Caco-2 (cell line): ENCODE data around the gene ADGRB2. TPM values are rescaled to one million over a fixed set of nuclear protein-coding genes. Genes with fewer than 3 reads are reported as not detected.

Experiments used
- BruUV-seq: library from RNA; stranded (reverse); fragments of 400-500 nt; replicated peaks from 2 replicates; lab custom pipeline; 2021; lab: Mats Ljungman, UMichigan
- CTCF ChIA-PET: fragments of 300-600 bp; sonication (Branson Sonifier 250); formaldehyde crosslinking; loops from one replicate; lab custom pipeline; 2022; ENCODE audit warnings: antibody characterized with exemption; lab: Charles Lee
- POLR2A ChIA-PET: fragments of 300-600 bp; sonication (Branson Sonifier 250); formaldehyde crosslinking; loops from one replicate; lab custom pipeline; 2022; ENCODE audit warnings: antibody characterized with exemption; lab: Charles Lee
- DNase-seq, 2 experiments: peaks; one replicate each; pipeline versions ENCODE4 v3.0.0 to v3.0.0-alpha.2; 2020 to 2022
- H3K27me3 ChIP-seq: replicated peaks from 2 replicates; pipeline ENCODE4 v1.6.0; 2011; ENCODE audit warnings: low read length; ENCODE audit not compliant: control insufficient read depth, insufficient read depth
- H3K36me3 ChIP-seq: 2 replicates; pipeline ENCODE4 v1.5.1; 2011; ENCODE audit warnings: low read length; ENCODE audit not compliant: control insufficient read depth, insufficient read depth
- H3K4me1 ChIP-seq: fragments of 250-450 bp; sonication (Bioruptor Pico); 2 replicates; pipeline ENCODE4 v1.5.1; 2020; ENCODE audit warnings: mild to moderate bottlenecking
- H3K4me3 ChIP-seq: 2 replicates; pipeline ENCODE4 v1.5.1; 2011; ENCODE audit warnings: low read depth, mild to moderate bottlenecking, control low read depth, low read length
- H3K9me3 ChIP-seq: fragments of 250-450 bp; sonication (Bioruptor Pico); 2 replicates; pipeline ENCODE4 v1.5.1; 2020; ENCODE audit warnings: mild to moderate bottlenecking, moderate library complexity
- H3K27ac Mint-ChIP-seq: one replicate; pipeline ENCODE4 v1.8.0; 2022; ENCODE audit warnings: mixed read lengths; ENCODE audit not compliant: unreplicated experiment
- H3K27me3 Mint-ChIP-seq: one replicate; pipeline ENCODE4 v1.8.0; 2022; ENCODE audit warnings: mixed read lengths; ENCODE audit not compliant: insufficient read depth, unreplicated experiment
- H3K36me3 Mint-ChIP-seq: one replicate; pipeline ENCODE4 v1.8.0; 2022; ENCODE audit warnings: mild to moderate bottlenecking, mixed read lengths; ENCODE audit not compliant: insufficient read depth, unreplicated experiment
- H3K4me1 Mint-ChIP-seq: one replicate; pipeline ENCODE4 v1.8.0; 2022; ENCODE audit warnings: low read depth, mixed read lengths; ENCODE audit not compliant: unreplicated experiment
- H3K4me3 Mint-ChIP-seq: one replicate; pipeline ENCODE4 v1.8.0; 2022; ENCODE audit warnings: mild to moderate bottlenecking, moderate library complexity, mixed read lengths; ENCODE audit not compliant: unreplicated experiment
- H3K9me3 Mint-ChIP-seq: one replicate; pipeline ENCODE4 v1.8.0; 2022; ENCODE audit warnings: mixed read lengths; ENCODE audit not compliant: unreplicated experiment
- CTCF ChIP-seq, 2 experiments: fragments of 200-600 bp in 1 of 2; IDR thresholded peaks; 1 replicate in 1 of 2; 2 replicates in 1 of 2; pipeline versions ENCODE4 v1.5.1 to v1.8.0; 2011 to 2022; ENCODE audit warnings: antibody characterized with exemption in 1 of 2, control low read depth in 1 of 2, inconsistent platforms in 1 of 2, low read depth in 1 of 2, low read length in 1 of 2, mild to moderate bottlenecking in 1 of 2, moderate library complexity in 1 of 2; ENCODE audit not compliant: insufficient read depth in 1 of 2, severe bottlenecking in 1 of 2, unreplicated experiment in 1 of 2
- intact Hi-C: fragments of 100-400 bp; cut with micrococcal nuclease; formaldehyde crosslinking; loops from one replicate; pipeline ENCODE4 v1.10.0; 2022; ENCODE audit not compliant: unreplicated experiment
- total RNA-seq: library from RNA; stranded (reverse); gene quantifications from 2 replicates; pipeline ENCODE4 v1.2.3, GENCODE V29; 2022

The ADGRB2 gene
- total RNA-seq, 1 experiment from 2014 or later, result 2.2 TPM

GRCh38 chr1:31752952-31753475, 11.1 kb downstream of the ADGRB2 start:
- H3K27me3 Mint-ChIP-seq, result peaks cover 3% of the 10 kb centered on the region
- no peaks in the 10 kb centered on the region for H3K9me3 Mint-ChIP-seq
- ChIA-PET CTCF (no interaction called here), POLR2A (no interaction called here)
- Histone ChIP-seq H3K4me3 (no peak overlapping the region), H3K9me3 (no peaks in the 10 kb centered on the region), H3K36me3 (no peaks in the 10 kb centered on the region), H3K27me3 (no peaks in the 10 kb centered on the region), H3K4me1 (peaks cover 5% of the 10 kb centered on the region; the same call in 1 of the 2 replicates)
- H3K27ac Mint-ChIP-seq, result no peak overlapping the region
- no peaks in the 10 kb centered on the region for H3K4me1 Mint-ChIP-seq
- BruUV-seq, result no TSS peak
- intact Hi-C loops, result no loop called here
- no peak overlapping the region for H3K4me3 Mint-ChIP-seq
- no peak for DNase-seq
- H3K36me3 Mint-ChIP-seq, result no peaks in the 10 kb centered on the region
- no peak for TF ChIP-seq CTCF (IDR thresholded peaks at IDR 0.05; ENCODE audit: insufficient read depth in 1 of 2, low read depth in 1 of 2, low read length in 1 of 2, severe bottlenecking in 1 of 2, unreplicated experiment in 1 of 2)

- Mint-ChIP-seq H3K36me3 (no peaks in the 10 kb centered on the region), H3K27me3 (peaks cover 3% of the 10 kb centered on the region), H3K27ac (no peak overlapping the region), H3K4me1 (peaks cover 4% of the 10 kb centered on the region), H3K4me3 (no peak overlapping the region), H3K9me3 (no peaks in the 10 kb centered on the region)
- no TSS peak for BruUV-seq
- no peaks in the 10 kb centered on the region for H3K36me3 ChIP-seq
- no peaks in the 10 kb centered on the region for H3K27me3 ChIP-seq
- POLR2A ChIA-PET, result no interaction called here
- no peak for TF ChIP-seq CTCF (IDR thresholded peaks at IDR 0.05; ENCODE audit: insufficient read depth in 1 of 2, low read depth in 1 of 2, low read length in 1 of 2, severe bottlenecking in 1 of 2, unreplicated experiment in 1 of 2)
- H3K9me3 ChIP-seq, result no peaks in the 10 kb centered on the region
- H3K4me3 ChIP-seq, result no peak overlapping the region
- peaks cover 5% of the 10 kb centered on the region; the same call in 1 of the 2 replicates for H3K4me1 ChIP-seq
- CTCF ChIA-PET, result no interaction called here
- DNase-seq, result no peak
- intact Hi-C loops, result no loop called here
These were observed 11.9 kb downstream of the ADGRB2 start for GRCh38 chr1:31752258-31752657.

- Mint-ChIP-seq H3K4me3 (no peak overlapping the region), H3K9me3 (no peaks in the 10 kb centered on the region), H3K4me1 (peaks cover 8% of the 10 kb centered on the region), H3K27ac (no peak overlapping the region), H3K27me3 (peaks cover 3% of the 10 kb centered on the region), H3K36me3 (no peaks in the 10 kb centered on the region)
- no peak for DNase-seq
- TF ChIP-seq CTCF (IDR thresholded peaks at IDR 0.05; ENCODE audit: insufficient read depth in 1 of 2, low read depth in 1 of 2, low read length in 1 of 2, severe bottlenecking in 1 of 2, unreplicated experiment in 1 of 2), result no peak
- ChIA-PET CTCF (no interaction called here), POLR2A (no interaction called here)
- Histone ChIP-seq H3K4me3 (no peak overlapping the region), H3K27me3 (no peaks in the 10 kb centered on the region), H3K9me3 (no peaks in the 10 kb centered on the region), H3K4me1 (peaks cover 5% of the 10 kb centered on the region; the same call in 1 of the 2 replicates), H3K36me3 (no peaks in the 10 kb centered on the region)
- BruUV-seq, result no TSS peak
- intact Hi-C loops, result no loop called here
These were observed 12.3 kb downstream of the ADGRB2 start for GRCh38 chr1:31751822-31752241.
